Stimulated activated CD8-positive, alpha-beta memory T cell treated with anti-CD3 and anti-CD28 coated beads, Interleukin-12 subunit alpha, Interleukin-12 subunit beta, amount 100 ng/mL, for 24 hours (primary cell): ENCODE measurements around the gene RASA3.
"Not testable (repeated sequence)": the region's sequence is repeated elsewhere in the genome, so short reads cannot be mapped to it uniquely, and the experiment has no call there.

ENCODE experiments used
- DNase-seq: peaks from one replicate; pipeline ENCODE4 v3.0.0-alpha.2; 2020; ENCODE audit errors: extremely low read depth

Gene RASA3, protein sequence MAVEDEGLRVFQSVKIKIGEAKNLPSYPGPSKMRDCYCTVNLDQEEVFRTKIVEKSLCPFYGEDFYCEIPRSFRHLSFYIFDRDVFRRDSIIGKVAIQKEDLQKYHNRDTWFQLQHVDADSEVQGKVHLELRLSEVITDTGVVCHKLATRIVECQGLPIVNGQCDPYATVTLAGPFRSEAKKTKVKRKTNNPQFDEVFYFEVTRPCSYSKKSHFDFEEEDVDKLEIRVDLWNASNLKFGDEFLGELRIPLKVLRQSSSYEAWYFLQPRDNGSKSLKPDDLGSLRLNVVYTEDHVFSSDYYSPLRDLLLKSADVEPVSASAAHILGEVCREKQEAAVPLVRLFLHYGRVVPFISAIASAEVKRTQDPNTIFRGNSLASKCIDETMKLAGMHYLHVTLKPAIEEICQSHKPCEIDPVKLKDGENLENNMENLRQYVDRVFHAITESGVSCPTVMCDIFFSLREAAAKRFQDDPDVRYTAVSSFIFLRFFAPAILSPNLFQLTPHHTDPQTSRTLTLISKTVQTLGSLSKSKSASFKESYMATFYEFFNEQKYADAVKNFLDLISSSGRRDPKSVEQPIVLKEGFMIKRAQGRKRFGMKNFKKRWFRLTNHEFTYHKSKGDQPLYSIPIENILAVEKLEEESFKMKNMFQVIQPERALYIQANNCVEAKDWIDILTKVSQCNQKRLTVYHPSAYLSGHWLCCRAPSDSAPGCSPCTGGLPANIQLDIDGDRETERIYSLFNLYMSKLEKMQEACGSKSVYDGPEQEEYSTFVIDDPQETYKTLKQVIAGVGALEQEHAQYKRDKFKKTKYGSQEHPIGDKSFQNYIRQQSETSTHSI

DNA sequence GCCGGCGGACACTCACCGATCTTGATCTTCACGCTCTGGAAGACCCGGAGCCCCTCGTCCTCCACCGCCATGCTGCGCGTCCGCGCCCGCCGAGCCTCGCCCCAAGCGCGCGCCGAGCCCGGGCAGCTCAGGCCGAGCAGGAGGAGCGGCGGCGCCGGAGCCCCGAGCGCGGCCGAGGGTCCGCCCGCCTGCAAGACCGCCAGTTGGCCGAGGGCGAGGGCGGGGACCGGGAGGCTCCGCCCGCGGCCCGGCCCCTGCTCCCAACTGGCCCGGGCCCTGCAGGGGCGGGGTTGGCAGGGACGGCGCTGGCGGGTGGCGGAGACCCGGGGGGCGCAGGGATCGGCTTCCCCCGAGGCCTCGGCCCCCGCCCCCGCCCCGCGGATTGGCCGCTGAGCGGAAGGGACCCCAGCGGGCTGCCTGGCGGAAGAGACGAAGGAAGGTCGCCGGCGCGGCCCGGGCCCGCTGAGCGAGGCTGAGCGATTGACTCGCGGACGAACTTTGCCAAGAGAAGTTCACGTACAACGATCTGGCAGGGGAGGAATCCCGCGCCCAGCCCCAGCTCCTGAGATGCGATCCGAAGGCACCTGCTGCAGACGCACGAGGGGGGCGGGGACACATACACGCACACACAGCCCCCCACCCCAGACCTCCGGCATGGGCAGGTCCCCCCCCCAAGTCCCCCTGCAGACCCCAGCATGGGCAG, at the start of gene RASA3:
RASA3 (minus strand) TSS at position 205 of the 703 bp plus-strand sequence; CDS start at position 71, 134 bp downstream.
- DNase-seq: no peak

DNA sequence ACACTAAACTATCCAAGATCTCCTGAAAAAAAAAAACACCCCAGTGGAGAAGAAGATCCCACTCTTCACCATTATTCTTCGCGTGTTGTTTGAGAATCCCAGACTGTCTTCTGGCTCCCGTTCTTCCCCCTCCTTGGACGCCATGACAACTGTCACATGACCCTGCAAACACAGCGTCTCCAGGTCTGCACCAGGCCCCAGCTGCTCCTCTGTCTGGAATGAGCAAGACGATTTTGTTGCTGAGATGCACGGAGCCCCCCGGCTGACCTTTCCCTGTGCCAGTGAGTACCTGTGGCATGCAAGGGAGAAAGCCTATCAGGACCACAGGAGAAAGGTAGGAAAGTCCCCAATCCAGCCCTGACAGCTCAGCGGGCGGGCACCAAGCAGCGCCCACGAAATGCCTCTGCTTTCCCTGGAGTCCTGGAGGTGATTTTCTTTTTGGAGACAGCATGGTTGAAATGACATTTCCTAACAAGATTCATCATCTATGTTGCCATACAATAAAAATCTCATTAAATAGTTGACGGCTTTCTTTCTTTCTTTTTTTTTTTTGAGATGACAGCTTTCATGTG, 46.8 kb upstream of the RASA3 start, which contains the start of gene CFAP97D2:
CFAP97D2 (plus strand) TSS at position 171 of the 572 bp plus-strand sequence; CDS start at position 245, 74 bp downstream.
- DNase-seq: no peak

DNA sequence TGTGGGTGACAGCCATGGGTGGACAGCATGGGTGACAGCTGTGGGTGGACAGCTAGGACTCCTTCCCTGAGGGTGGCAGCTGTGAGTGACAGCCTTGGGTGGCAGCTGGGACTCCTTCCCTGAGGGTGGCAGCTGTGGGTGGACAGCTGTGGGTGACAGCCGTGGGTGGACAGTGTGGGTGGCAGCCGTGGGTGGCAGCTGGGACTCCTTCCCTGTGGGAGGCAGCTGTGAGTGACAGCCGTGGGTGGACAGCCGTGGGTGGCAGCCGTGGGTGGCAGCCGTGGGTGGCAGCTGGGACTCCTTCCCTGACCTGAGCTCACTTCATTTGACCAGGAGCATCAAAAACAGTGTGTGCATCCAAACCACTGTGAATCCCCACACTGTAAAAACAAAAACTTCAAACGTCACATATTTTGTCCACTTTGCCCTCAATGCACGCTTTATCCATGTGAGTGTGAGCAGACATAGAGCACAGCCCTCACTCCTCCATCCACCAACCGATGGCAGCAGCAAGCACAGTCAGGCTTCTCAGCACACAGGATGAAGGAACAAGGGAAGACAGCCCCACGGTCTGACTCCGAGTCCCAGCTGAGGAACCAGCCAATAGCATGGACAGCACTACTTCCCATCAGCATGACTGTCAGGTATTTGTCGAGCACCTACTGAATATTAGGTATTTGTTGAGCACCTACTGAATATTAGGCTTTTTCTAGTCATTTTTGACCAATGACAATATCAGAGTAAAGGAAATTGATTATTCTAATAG, 45.0 kb upstream of the RASA3 start:
- no peak for DNase-seq

DNA sequence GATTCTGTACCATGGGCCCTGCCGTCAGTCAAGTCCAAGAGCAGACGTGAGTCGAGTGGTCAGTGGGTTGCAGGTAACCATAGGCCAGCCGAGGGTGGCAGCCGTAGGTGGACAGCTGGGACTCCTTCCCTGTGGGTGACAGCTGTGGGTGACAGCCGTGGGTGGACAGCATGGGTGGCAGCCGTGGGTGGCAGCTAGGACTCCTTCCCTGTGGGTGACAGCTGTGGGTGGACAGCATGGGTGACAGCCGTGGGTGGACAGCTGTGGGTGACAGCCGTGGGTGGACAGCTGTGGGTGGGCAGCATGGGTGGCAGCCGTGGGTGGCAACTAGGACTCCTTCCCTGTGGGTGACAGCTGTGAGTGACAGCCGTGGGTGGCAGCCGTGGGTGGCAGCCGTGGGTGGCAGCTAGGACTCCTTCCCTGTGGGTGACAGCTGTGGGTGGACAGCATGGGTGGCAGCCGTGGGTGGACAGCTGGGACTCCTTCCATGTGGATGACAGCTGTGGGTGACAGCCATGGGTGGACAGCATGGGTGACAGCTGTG, 44.0 kb upstream of the RASA3 start:
- not testable (repeated sequence) for DNase-seq

DNA sequence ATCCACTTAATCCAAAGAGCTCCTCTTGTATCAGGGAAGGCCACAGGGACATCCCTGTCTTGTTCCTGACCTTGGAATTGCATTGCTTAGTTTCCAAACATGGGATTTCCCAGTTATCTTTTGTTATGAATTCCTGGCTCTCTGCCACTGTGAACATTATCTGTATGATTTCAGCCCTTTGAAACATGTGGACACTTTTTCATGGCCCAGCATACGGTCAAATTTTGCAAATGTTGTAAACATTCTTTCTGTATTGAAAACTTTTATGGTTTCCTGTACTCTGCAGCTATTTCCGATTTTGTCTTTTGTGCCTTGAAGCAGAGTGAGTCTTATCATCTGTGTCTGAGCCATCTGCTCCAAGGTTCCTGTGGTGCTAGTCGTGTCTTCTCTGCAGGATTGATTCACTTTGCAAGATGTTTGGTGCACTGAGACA, 42.1 kb upstream of the RASA3 start:
- no peak for DNase-seq

DNA sequence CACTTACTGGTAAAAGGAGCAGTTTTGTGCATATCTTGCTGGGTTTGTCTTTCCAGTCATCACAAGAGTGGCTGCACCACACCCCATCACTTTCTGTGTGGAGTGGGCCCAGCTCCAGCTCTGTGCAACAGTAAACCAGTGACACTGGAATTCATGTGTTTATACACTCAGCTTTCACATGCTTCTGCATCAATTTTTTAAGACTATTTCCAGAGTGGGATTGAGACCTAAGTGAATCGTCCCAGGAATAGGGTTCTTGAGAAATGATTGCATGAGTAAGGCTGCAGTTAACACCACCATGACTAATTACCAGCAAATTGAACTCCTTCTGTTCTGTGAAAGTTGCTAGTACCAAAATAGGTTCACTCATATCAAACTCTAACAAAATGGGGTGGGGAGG, 41.3 kb upstream of the RASA3 start:
- DNase-seq: no peak

DNA sequence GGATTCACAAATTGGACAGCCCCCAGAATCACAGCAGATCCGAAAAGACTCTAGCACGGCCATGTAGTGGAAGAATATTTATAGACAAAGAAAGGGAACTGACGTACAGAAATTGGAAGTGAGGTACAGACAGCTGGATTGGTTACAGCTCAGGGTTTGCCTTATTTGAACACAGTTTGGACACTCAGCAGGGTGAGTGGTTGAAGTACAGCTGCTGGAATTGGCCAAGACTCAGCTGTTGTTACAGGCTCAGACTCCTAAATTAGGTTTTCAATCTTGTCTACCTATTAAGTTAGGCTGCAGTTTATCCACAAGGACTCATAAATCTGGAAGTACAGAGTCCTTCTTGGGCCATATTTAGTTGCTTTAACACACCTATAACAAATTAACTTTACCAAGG, 40.8 kb upstream of the RASA3 start:
- DNase-seq: no peak

DNA sequence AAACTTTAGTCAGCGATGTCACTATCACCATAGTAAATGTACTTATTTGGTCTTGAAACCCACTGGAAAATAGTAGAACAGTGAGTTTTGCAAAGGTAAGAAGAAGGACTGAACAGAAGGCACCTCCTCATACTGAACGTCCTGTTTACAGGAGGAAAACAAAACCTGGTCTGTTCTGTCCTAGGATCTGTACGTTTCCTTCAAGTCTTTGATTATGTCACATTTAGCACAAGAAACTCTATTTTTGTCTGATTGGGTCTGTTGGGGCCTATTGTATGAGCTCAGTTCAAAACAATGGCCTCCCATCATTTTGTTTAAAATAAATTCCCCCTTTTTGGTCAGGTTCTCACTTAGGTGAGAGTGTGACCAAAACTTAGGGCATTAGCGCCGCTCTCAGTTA, 35.5 kb upstream of the RASA3 start:
- no peak for DNase-seq

DNA sequence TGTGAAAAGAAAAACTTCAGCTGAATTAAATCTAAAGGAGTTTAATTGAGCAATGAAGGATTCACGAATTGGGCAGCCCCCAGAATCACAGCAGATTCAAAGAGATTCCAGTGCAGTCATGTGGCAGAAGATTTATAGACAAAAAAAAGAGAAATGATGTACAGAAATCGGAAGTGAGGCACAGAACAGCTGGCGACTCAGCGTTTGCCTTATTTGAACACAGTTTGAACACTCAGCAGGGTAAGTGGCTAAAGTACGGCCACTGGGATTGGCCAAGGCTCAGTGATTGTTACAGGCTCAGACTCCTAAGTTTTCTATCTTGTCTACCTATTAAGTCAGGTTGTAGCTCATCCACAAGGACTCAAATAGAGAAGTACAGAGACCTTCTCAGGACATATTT, 35.0 kb upstream of the RASA3 start:
- no peak for DNase-seq

DNA sequence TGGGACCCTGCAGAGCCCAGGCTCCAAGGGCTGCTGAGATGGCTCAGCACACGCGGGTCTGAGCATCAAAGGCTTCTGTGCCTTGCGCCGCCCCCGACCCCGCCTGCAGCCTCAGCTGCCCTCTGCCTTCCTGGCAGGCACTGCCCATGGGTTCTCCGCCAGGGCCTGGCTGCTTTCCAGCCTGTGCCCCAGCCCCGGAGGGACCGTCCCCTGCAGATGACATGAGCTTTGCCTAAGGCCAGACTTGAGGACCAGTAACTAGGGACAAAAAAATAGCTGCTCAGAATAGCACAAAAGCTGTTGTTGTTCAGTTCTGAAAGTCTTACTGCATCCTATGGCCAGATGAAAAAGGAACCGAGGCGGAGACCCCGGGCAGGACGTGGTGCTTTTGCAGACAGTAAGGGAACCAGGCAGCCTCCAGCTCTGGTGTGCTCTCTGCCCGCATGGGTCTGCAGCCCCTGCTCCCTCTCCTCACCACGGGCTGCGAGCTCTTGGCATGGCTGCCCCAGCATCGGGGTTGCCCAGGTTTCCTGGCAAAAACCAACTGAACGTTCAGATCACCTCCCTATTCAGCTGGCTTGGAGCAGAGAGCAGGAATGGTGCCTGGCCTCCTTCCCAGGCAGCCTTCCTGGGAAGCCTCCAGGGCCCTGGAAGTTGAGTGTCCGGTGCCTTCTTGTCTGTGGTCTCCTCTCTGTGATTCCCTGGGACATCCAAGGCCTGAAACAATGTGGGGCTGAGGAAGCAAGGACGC, 34.1 kb upstream of the RASA3 start:
- DNase-seq: no peak

DNA sequence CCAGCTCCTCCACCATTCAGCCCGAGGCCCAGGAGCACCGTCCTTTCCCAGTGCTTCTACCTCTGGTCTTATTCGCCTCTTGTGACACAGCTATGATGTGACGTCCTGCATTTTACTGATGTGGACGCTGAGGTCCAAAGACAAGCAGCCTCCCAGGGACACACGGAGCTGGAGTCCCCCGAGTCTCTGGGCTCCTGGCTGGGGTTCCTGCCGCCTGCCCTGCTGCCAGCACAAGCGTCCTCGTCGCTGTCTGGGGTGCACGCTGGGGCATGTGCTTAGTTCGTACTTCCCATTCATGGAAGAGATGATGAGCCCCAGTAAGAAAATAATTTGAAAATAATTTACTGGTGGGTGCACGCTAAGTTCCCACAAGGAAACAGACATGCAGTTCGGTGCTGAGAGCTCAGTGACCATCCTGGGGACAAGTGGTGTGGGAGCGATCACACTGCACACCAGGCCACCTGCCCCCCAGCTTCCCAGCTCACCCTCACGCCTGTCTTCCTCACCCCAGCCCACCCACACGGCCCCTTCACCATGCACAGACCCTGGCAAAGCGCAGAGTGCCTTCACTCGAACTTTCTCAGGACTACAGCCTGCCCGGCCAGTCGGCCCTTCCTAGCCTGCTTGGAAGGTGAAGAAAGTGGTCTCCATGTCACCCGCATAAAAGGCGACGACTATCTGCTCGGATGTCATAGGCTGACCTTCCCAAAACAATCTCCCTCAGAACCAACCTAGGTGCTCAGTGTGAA, 32.4 kb upstream of the RASA3 start:
- DNase-seq: no peak

DNA sequence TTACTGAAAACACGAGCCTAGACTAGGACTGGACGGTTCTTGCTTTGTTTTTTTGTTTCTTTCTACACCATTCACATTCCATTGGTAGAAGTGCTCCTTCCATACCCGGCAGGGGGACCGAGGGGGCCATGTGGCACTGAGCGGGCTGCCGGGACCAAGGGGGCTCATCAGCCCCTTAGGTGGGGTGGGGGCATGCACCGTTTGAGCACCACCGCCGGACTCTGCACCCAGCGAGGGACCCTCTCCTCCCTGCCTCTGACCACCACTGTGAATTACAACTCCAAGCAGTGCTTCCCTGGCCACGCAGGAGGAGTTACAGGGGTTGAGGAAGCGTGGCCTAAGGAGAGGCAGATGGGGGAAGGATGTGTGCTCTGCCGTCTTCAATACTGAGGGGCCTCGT, 31.6 kb upstream of the RASA3 start:
- DNase-seq: no peak

DNA sequence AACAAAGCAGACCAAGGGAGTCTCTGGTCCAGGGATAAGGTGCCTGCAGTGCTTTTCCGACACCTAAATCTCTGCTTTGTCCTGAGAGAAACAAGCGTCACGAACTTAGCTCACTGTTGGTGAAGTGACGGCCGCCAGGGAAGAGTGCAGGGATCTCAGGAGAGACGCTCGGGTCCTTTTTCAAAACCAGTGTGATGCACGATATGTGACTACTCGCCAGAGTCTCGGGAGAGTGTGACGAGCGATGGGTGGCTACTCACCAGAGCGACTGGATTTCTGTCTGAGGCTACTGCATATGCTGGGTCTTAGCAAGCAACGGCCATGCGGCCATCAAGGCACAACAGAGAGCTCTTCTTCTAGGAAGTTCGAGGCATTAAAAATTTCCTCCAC, 30.1 kb upstream of the RASA3 start:
- no peak for DNase-seq

DNA sequence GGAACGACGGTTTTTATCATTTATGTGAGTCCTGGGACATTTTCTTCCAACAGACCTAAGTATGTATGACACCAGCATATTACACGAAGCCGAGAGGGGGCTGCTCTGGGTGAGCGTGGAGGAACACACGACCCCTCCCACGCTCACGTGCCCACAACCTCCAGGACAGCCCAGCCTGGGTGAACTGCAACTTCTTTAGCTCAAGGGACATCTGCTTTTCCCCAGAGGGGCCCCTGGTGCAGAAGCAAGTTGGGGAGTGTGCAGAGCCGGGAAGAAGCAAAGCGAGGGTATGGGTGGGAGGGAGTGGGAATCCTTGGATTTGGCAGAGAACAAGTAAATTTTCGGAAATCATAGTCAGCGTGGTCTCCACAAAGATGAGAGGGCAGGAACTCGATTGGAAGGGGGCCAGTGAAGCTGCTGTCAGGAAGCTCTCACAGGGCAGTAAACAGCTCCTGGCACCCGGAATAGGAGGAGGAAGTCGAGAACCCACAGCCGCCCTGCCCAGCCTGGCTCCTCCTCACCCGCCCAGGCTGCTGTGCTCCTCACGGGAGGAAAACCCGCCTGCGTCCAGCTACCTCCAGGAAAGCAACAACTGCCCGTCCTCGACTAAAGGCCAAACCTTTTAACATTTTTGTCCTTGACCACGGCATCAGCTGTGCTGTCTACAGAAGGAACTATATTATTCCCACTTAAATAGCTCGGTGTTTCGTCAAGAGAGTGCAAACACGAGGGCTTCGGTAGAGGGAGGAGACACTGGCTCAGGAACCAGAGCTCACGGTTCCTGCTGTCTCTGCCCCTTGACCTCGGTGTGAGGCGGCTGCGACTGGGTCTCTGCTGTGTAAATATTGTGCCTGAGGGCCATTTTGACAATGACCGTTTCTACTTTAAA, 29.5 kb upstream of the RASA3 start:
- no peak for DNase-seq

DNA sequence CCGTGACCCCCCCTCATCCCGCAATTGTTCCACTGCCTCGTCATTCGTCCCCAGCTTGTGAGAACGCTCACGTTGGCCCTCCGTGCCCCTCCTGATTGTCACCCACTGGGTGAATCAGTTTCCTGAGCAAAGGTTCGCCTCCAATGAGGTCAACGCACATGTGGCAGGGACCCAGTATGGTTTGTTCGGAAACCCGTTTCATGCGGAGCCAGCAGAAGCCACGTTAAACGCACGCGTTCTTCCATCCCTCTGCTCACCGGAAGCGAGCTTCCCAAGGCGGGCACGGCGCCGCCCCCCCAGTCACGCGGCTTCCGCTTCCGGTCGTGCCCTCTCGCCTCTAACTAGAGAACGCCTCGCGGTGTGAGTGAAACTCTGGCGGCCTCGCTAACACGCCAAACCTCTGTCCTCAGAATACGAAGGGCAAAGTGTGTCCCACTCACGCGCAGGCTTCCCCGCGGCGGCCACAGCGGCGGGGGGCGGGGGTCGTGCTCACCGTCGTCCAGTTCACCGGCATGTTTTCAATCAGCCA, 28.7 kb upstream of the RASA3 start:
- DNase-seq: no peak

DNA sequence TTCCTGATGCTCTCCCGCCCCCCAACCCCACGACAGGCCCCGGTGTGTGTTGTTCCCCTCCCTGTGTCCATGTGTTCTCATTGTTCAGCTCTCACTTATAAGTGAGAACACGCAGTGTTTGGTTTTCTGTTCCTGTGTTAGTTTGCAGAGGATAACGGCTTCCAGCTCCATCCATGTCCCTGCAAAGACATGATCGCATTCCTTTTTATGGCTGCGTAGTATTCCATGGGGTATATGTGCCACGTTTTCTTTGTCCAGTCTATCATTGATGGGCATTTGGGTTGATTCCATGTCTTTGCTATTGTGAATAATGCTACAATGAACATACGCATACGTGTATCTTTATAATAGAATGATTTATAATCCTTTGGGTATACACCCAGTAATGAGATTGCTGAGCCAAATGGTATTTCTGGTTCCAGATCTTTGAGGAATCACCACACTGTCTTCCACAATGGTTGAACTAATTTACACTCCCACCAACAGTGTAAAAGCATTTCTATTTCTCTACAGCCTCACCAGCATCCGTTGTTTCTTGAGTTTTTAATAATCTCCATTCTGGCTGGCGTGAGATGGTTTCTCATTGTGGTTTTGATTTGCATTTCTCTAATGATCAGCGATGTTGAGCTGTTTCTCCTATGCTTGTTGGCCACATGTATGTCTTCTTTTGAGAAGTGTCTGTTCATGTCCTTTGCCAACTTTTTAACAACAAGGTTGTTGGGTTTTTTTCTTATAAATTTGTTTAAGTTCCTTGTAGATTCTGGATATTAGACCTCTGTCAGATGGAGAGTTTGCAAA, 26.6 kb upstream of the RASA3 start:
- not testable (repeated sequence) for DNase-seq

DNA sequence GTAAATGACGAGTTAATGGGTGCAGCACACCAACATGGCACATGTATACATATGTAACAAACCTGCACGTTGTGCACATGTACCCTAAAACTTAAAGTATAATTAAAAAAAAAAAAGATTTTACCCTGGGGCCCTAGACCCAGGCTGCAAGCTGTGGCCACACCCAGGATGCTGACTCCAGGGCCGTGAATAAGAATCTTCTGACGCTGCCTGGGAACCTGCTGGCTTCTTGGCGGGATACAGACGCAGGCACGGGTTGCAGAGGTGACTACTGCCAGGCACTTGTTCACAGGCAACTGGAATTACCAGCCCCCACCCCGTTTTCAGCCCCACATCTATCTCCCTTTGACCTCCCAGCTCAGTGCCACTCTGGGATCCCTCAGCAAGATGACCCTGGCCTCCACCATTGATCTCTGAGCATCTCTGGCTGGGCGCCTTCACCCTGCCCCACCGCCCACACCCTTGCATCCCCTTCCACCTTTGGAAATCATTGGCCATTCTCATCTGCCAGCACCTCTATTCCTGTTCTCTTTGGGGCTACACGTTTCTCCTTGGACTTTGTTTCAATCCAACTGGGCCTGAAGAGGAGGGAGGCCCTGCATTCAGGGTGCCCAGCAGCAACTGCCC, 25.6 kb upstream of the RASA3 start:
- DNase-seq: no peak
